Loucy (cell line): Measurements from ENCODE around the gene ATP13A3.

Experiments
- CTCF ChIP-seq: fragments of 200-600 bp; sonication (generic); conservative IDR thresholded peaks from 2 replicates; pipeline ENCODE4 v1.5.1; 2014; ENCODE audit warnings: mild to moderate bottlenecking, antibody characterized with exemption, low read length
- EZH2phosphoT487 ChIP-seq: fragments of 200-600 bp; IDR thresholded peaks from 2 replicates; pipeline ENCODE4 v1.6.1; 2018; ENCODE audit warnings: antibody characterized with exemption, mild to moderate bottlenecking, moderate library complexity, borderline replicate concordance

GRCh38 chr3:194496217-194496919 is 9.6 kb upstream of the ATP13A3 start:
- no peak for TF ChIP-seq CTCF
- TF ChIP-seq EZH2phosphoT487 = no peak
